Hepatic stellate cell (primary cell): Measurements from ENCODE around the gene CFAP92.

Source experiments
- DNase-seq: peaks from one replicate; pipeline ENCODE4 v3.0.0; 2011; ENCODE audit warnings: low spot score

Gene CFAP92

GRCh38 chr3:128864351-128864811 is 129.5 kb downstream of the CFAP92 start:
- DNase-seq: no peak

- DNase-seq: no peak
These were observed 130.3 kb downstream of the CFAP92 start for GRCh38 chr3:128863560-128863959.

- no peak for DNase-seq
These were observed 132.4 kb downstream of the CFAP92 start for GRCh38 chr3:128861491-128861890.
